ENCODE measurements around the gene KCNIP4.

The KCNIP4 gene

GRCh38 chr4:21753084-21753760 is 195.3 kb downstream of the KCNIP4 start:
- DNase-seq: no peak

- DNase-seq: no peak
Observed at GRCh38 chr4:21752616-21753015, 196.0 kb downstream of the KCNIP4 start.

- DNase-seq: no peak
Observed at GRCh38 chr4:21749924-21750323, 198.6 kb downstream of the KCNIP4 start.

GRCh38 chr4:21749412-21749811 is 199.2 kb downstream of the KCNIP4 start:
- DNase-seq: no peak

- DNase-seq: no peak
Observed at GRCh38 chr4:21744046-21744445, 204.5 kb downstream of the KCNIP4 start.

GRCh38 chr4:21742326-21742725 is 206.2 kb downstream of the KCNIP4 start:
- no peak for DNase-seq

GRCh38 chr4:21738821-21739220 is 209.8 kb downstream of the KCNIP4 start:
- no peak for DNase-seq

- no peak for DNase-seq
Observed at GRCh38 chr4:21735866-21736265, 212.7 kb downstream of the KCNIP4 start.

- no peak for DNase-seq
Observed at GRCh38 chr4:21733894-21734630, 214.5 kb downstream of the KCNIP4 start.

- no peak for DNase-seq
Observed at GRCh38 chr4:21728304-21728703, 220.3 kb downstream of the KCNIP4 start.

GRCh38 chr4:21726255-21726815 is 222.2 kb downstream of the KCNIP4 start:
- no peak for DNase-seq

GRCh38 chr4:21722157-21722839 is 226.3 kb downstream of the KCNIP4 start:
- no peak for DNase-seq

- no peak for DNase-seq
Observed at GRCh38 chr4:21716531-21716930, 232.0 kb downstream of the KCNIP4 start.

- DNase-seq: no peak
Observed at GRCh38 chr4:21710179-21710835, 238.3 kb downstream of the KCNIP4 start.

GRCh38 chr4:21709761-21710160 is 238.8 kb downstream of the KCNIP4 start:
- no peak for DNase-seq

GRCh38 chr4:21709031-21709430 is 239.5 kb downstream of the KCNIP4 start:
- DNase-seq: no peak

- no peak for DNase-seq
Observed at GRCh38 chr4:21699446-21699845, 249.1 kb downstream of the KCNIP4 start.

- no peak for DNase-seq
Observed at GRCh38 chr4:21697583-21697982, 251.0 kb downstream of the KCNIP4 start.

- no peak for DNase-seq
Observed at GRCh38 chr4:21695141-21695540, 253.4 kb downstream of the KCNIP4 start.

- DNase-seq: no peak
Observed at GRCh38 chr4:21692241-21692640, 256.3 kb downstream of the KCNIP4 start.

GRCh38 chr4:21688596-21689265 is 259.8 kb downstream of the KCNIP4 start:
- DNase-seq: no peak

GRCh38 chr4:21685911-21686310 is 262.7 kb downstream of the KCNIP4 start:
- no peak for DNase-seq

Data from NCI-H446 treated with DMSO at 0.1 percent for 48 hours (cell line).